A673 (cell line): ENCODE results near the gene CCDC141. TPM values are rescaled to one million over a fixed set of nuclear protein-coding genes. Genes with fewer than 3 reads are reported as not detected.

ENCODE experiments used
- BruUV-seq: library from RNA; stranded (reverse); fragments of 400-500 nt; replicated peaks from 2 replicates; lab custom pipeline; 2021; lab: Mats Ljungman, UMichigan
- CTCF ChIA-PET: fragments of 300-600 bp; sonication (Branson Sonifier 250); formaldehyde crosslinking; loops from one replicate; lab custom pipeline; 2022; ENCODE audit warnings: antibody characterized with exemption; lab: Charles Lee
- POLR2A ChIA-PET: fragments of 300-600 bp; sonication (Branson Sonifier 250); formaldehyde crosslinking; loops from one replicate; lab custom pipeline; 2022; ENCODE audit warnings: antibody characterized with exemption; ENCODE audit not compliant: low non-redundant PET; lab: Charles Lee
- DNase-seq: peaks from one replicate; pipeline ENCODE4 v3.0.0-alpha.2; 2015; ENCODE audit warnings: low spot score
- H3K27ac ChIP-seq: fragments of 200-600 bp; sonication (generic); 2 replicates; pipeline ENCODE4 v1.5.1; 2016; ENCODE audit warnings: mixed run types, low read depth, mild to moderate bottlenecking, mixed read lengths, antibody characterized with exemption, low read length; ENCODE audit not compliant: poor library complexity, severe bottlenecking
- H3K27me3 ChIP-seq: fragments of 200-600 bp; sonication (generic); replicated peaks from 2 replicates; pipeline ENCODE4 v1.6.1; 2017; ENCODE audit warnings: mixed run types, low read depth, mild to moderate bottlenecking, mixed read lengths, antibody characterized with exemption, low read length; ENCODE audit not compliant: insufficient read depth, poor library complexity
- H3K36me3 ChIP-seq: fragments of 200-600 bp; sonication (generic); 2 replicates; pipeline ENCODE4 v1.6.1; 2016; ENCODE audit warnings: mixed run types, mild to moderate bottlenecking, mixed read lengths, antibody characterized with exemption, low read length; ENCODE audit not compliant: insufficient read depth, poor library complexity, severe bottlenecking
- H3K4me1 ChIP-seq: fragments of 200-600 bp; sonication (generic); 2 replicates; pipeline ENCODE4 v1.6.1; 2017; ENCODE audit warnings: mixed run types, mild to moderate bottlenecking, mixed read lengths, antibody characterized with exemption, low read length; ENCODE audit not compliant: insufficient read depth, poor library complexity, severe bottlenecking
- H3K4me3 ChIP-seq: fragments of 200-600 bp; sonication (generic); 2 replicates; pipeline ENCODE4 v1.5.1; 2016; ENCODE audit warnings: low read depth, mixed run types, mild to moderate bottlenecking, mixed read lengths, low read length; ENCODE audit not compliant: poor library complexity, severe bottlenecking
- H3K9me3 ChIP-seq: fragments of 200-600 bp; sonication (generic); 2 replicates; pipeline ENCODE4 v1.6.1; 2016; ENCODE audit warnings: mixed run types, low read depth, mild to moderate bottlenecking, mixed read lengths, antibody characterized with exemption, low read length; ENCODE audit not compliant: poor library complexity, severe bottlenecking
- EZH2 ChIP-seq: fragments of 200-600 bp; sonication (generic); IDR thresholded peaks from 2 replicates; pipeline ENCODE4 v1.6.1; 2017; ENCODE audit warnings: borderline replicate concordance, low read depth, mild to moderate bottlenecking, mixed read lengths, antibody characterized with exemption, low read length; ENCODE audit not compliant: poor library complexity, severe bottlenecking
- intact Hi-C: fragments of 100-400 bp; cut with micrococcal nuclease; formaldehyde crosslinking; loops from one replicate; pipeline ENCODE4 v1.10.0; 2022; ENCODE audit not compliant: unreplicated experiment
- total RNA-seq: library from RNA; stranded (reverse); gene quantifications from 2 replicates; pipeline ENCODE4 v1.2.3, GENCODE V29; 2021
- TF ChIP-seq, protein P1 (sequence below): fragments of 300-800, 200-600 bp; sonication (generic); conservative IDR thresholded peaks from 2 replicates; pipeline ENCODE4 v1.5.1; 2017; ENCODE audit warnings: low read depth, mild to moderate bottlenecking, antibody characterized with exemption, low read length, moderate library complexity, mixed read lengths

The CCDC141 gene
- total RNA-seq, 1 experiment from 2014 or later = not detected

- CTCF ChIA-PET = no interaction called here
- POLR2A ChIA-PET = no interaction called here
- Histone ChIP-seq H3K27me3 (no peaks in the 10 kb centered on the region), H3K36me3 (no peaks in the 10 kb centered on the region), H3K27ac (no peak overlapping the region), H3K9me3 (no peaks in the 10 kb centered on the region), H3K4me3 (no peak overlapping the region), H3K4me1 (no peaks in the 10 kb centered on the region)
- BruUV-seq = no TSS peak
- DNase-seq = no peak
- intact Hi-C loops = no loop called here
- TF ChIP-seq EZH2 = no peak
- TF ChIP-seq, protein P1, sequence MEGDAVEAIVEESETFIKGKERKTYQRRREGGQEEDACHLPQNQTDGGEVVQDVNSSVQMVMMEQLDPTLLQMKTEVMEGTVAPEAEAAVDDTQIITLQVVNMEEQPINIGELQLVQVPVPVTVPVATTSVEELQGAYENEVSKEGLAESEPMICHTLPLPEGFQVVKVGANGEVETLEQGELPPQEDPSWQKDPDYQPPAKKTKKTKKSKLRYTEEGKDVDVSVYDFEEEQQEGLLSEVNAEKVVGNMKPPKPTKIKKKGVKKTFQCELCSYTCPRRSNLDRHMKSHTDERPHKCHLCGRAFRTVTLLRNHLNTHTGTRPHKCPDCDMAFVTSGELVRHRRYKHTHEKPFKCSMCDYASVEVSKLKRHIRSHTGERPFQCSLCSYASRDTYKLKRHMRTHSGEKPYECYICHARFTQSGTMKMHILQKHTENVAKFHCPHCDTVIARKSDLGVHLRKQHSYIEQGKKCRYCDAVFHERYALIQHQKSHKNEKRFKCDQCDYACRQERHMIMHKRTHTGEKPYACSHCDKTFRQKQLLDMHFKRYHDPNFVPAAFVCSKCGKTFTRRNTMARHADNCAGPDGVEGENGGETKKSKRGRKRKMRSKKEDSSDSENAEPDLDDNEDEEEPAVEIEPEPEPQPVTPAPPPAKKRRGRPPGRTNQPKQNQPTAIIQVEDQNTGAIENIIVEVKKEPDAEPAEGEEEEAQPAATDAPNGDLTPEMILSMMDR = no peak
Measured at GRCh38 chr2:178827111-178827510, 222.8 kb downstream of the CCDC141 start.

GRCh38 chr2:178825183-178825582 lies 224.8 kb downstream of the CCDC141 start:
- Histone ChIP-seq H3K27ac (no peak overlapping the region), H3K36me3 (no peaks in the 10 kb centered on the region), H3K4me1 (no peaks in the 10 kb centered on the region), H3K4me3 (no peak overlapping the region), H3K27me3 (no peaks in the 10 kb centered on the region), H3K9me3 (no peaks in the 10 kb centered on the region)
- no peak for DNase-seq
- TF ChIP-seq, protein P1 = no peak
- TF ChIP-seq EZH2 = no peak
- no TSS peak for BruUV-seq
- intact Hi-C loops = no loop called here
- ChIA-PET POLR2A (no interaction called here), CTCF (no interaction called here)

- Histone ChIP-seq H3K4me1 (no peaks in the 10 kb centered on the region), H3K4me3 (no peak overlapping the region), H3K9me3 (no peaks in the 10 kb centered on the region), H3K36me3 (no peaks in the 10 kb centered on the region), H3K27me3 (no peaks in the 10 kb centered on the region), H3K27ac (no peak overlapping the region)
- ChIA-PET POLR2A (no interaction called here), CTCF (no interaction called here)
- no peak for DNase-seq
- intact Hi-C loops = no loop called here
- TF ChIP-seq, protein P1 = no peak
- no peak for TF ChIP-seq EZH2
- BruUV-seq = no TSS peak
Measured at GRCh38 chr2:178824181-178824580, 225.8 kb downstream of the CCDC141 start.
